Fibroblast of skin of left quadriceps (primary cell): Measurements from ENCODE around the gene CYP3A4.
"Not testable (repeated sequence)": the region's sequence is repeated elsewhere in the genome, so short reads cannot be mapped to it uniquely, and the experiment has no call there.

ENCODE experiments used
- DNase-seq, 2 experiments: peaks; one replicate each; pipeline ENCODE4 v3.0.0-alpha.2; 2013; ENCODE audit warnings: low read depth in 2 of 2

The CYP3A4 gene

DNA sequence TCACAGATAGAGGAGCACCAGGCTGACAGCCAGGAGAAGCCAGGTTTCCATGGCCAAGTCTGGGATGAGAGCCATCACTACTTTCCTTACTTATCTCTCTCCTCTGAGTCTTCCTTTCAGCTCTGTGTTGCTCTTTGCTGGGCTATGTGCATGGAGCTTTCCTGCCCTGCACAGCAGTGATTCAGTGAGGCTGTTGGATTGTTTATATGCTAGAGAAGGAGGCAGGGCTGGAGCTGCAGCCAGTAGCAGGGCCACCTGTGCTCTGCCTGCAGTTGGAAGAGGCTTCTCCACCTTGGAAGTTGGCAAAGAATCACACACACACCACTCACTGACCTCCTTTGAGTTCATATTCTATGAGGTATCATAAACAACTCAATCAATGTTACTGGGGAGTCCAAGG, at the start of gene CYP3A4:
Gene CYP3A4 (minus strand): TSS at position 178 of the 400 bp plus-strand sequence. CDS start 103 bp downstream, at position 75.
- DNase-seq = no peak

DNA sequence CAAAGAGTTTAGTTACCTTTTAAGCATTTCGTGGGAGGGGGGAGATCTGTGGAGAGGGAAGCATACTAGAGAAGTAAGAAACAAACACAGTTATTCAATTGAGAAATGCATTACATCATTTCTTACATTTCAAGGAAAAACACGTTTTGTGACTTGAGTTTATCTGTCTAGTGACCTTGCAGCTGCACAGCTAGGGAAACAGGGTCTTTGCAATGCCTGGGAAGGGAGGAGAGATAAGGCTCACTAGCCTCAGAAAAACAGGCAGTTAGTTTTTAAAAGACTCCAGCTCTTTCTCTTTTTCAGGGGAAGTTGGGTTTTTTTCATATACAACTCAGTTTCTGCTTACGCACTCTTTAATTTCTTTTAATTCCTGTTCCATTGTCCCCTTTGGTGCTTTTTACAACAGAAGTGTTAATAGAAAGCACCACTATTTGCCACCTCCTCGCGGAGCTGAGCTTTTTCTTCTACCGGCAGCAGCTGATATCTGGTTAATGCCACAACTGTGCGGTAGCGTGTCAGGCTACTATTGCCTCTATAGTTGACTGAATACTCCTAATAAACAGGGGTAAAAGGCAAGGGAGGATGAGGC, 49.4 kb upstream of the CYP3A4 start:
- no peak for DNase-seq

DNA sequence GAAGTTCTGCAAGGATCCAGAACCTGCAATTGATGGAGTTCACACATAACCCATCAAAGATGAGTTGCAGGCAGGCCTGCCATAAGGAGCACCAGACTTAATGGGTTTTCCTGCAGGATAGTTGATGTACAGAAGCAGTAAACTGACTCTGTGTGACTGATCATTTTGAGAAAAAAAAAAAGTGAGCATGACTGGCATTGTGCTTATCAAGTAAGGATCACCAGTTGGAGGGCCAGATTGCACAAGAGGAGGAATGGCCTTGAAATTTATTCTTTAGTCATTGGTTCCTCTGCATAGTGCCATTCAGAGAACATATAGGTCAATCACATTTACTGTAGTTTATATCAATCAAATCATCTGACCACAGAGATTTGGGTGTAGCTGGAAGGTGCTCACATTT, 47.6 kb upstream of the CYP3A4 start:
- DNase-seq = no peak

DNA sequence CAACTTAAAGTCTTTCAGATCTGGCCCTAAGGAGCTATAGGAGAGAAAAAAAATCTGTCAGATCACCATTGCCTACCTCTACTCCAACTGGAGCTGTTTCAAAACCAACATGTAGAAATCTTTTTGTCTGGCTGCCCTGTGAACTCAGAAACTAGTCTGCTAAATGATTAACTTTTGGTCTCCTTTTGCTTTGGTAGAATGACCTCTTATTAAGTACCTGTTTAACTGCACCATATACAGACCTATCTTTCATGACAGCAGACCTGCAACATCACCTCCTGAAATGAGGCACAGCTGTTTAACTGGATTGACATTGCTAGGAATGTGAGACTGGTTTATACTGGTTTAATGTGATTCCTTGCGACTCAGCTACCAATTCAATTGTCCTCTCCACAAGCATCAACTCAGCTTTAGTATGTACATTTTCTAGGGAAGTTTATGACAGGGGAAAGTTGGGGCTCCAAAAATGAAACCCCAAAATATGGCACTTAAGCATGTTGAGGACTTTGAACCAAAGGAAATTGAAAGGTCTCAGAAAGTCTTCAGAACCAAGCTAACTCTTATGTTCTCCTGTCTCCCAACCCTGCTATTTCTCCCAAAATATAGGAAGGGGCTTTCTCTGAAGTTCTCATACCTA, 45.7 kb upstream of the CYP3A4 start:
- DNase-seq = no peak

DNA sequence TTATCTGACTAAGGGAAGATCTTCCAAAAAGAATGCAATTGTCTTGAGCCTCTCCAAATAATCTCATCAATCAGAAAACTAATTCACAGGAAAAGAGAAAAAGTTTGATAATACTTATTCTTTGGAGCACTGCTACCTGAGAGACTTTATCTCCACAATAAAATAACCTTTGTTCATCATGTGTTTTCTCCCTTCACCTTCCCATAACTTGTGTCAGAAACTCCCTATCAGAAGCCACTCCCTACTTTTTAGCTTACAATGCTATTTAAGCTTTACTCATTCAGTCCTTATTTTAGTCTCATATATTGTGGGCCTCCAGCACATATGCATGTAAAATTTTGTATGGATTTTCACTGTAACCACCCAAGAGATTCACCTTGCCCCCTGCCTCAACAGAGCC, 44.8 kb upstream of the CYP3A4 start:
- DNase-seq = no peak

DNA sequence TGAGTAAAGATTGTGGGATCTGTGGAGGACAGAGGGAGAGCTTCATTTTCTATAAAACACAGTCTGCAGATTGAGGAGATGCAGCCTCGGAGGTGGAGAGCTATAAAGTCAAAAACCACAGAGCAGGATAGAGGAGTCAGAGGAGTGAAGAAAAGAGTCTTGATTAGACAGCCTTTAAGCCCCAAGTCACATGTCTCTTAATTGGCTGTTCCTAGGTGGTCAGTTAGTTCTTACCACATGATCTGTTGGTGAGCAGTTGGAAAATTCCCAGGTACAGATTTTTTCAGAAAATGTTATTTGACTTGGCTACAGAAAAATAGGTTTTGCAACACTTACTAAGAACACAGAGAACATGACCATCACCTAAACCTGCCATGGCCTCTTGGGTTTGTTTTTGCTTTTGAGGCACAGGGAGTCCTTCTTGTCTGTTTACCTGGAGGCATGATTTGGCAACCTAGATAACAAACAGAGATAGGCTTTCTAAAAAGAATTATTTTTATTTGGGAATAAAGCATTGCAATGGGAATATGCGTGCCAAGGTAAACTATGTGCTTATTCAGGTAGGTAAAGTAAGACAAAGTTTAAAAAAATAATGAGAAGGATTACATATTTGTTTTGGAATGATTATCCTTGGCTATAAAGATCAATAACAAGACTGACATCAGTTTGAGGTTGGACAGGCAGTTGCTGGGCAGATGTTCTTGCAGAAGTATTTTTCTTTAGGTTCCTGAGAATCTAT, 43.2 kb upstream of the CYP3A4 start:
- DNase-seq = no peak

DNA sequence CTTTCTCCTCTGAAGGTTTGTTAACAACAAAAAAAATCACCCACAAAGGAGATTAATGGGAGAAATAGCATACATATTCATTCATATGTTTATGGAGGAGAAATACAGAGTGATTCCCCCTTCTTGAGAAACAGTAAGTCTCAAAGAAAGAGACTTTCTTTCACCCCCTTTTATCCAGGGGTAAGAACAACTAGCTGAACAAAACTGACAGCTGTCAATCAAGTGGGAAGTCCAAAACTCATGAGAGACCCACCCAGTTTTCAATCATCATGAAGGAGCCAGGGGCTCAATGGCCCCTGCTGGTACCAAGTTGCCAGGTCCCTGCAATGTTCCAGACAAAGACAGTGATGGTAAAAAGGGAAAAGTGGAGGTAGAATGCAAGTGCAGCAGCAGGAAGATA, 41.9 kb upstream of the CYP3A4 start:
- DNase-seq = no peak

DNA sequence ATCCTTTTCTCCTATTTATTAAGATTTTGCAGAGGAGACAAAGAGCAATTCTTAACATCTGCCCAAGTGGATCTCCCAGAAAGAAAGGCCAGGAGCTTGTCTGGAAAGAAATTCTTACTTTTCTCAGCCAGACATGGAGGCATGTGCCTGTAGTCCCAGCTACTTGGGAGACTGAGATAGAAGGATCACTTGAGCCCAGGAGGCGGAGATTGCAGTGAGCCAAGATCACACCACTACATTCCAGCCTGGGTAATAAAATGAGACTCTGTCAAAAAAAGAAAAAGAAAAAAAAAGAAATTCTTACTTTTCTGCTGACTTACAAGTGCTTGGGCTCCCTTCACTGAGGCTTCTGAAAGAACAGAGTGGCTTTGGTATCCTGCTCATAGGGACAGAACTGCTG, 41.5 kb upstream of the CYP3A4 start:
- DNase-seq = no peak

DNA sequence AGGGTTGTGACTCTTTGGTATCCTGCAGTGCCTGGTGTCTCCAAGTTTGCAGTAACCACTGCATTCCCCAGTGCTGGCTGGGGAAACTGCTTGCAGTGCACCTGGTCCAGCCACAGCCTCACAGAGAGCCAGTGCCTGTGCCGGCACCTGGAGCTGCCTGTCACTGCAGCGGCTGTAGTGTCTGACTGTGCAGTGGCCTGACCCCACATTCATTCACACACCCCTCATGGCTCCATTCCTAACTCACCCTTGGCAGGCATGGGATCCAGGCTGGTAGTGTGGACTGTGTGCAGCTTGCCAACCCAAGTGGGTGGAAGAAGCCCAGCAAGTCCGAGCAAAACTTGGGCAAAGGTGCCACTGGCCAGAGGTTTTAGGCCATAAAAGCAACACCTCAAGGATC, 40.1 kb upstream of the CYP3A4 start:
- no peak for DNase-seq

DNA sequence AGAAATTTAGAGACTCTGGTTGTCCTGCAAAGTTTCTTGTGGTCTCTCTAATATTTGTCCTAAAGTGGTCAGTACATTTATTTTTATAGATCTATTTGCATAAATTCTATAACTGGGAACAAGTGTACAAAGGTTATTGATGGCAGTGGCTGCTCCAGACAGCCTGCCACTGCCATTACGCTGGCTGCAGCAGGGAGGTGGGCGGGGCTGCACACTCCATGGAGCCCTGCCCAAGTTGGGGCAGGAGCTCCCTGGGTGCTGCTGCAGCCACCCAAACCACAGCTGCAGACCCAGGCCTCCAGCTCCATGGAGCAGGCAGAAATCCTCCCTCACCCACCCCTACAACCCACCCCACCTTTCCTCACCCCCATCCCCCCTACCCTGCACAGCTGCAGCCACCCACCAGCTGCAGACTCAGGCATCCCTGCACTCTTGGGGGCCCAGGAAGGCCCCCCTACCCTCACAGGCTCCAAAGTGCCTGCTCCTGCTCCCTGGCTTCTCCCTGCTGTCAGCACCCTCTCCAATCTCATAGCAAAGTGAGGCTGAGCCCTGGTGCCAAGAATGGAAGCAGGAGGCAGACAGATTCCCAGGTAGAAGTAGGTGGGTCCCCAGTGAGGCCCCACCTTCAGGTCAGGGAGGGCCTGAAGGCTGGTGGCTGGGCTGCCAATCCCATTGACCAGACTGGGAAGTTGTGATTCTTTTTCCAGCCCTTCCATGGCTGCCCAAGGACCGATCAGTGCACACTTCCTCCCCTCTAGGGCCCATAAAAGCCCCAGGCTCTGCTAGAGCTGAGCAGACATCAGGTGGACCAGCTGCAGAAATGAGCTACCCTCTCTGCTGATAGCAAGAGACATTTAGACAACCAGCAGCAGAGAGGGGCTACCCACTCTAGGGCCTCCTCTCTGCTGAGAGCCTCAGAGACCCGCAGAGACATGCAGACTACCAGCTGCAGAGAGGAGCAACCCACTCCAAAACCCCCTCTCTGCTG, 39.0 kb upstream of the CYP3A4 start:
- DNase-seq = no peak

DNA sequence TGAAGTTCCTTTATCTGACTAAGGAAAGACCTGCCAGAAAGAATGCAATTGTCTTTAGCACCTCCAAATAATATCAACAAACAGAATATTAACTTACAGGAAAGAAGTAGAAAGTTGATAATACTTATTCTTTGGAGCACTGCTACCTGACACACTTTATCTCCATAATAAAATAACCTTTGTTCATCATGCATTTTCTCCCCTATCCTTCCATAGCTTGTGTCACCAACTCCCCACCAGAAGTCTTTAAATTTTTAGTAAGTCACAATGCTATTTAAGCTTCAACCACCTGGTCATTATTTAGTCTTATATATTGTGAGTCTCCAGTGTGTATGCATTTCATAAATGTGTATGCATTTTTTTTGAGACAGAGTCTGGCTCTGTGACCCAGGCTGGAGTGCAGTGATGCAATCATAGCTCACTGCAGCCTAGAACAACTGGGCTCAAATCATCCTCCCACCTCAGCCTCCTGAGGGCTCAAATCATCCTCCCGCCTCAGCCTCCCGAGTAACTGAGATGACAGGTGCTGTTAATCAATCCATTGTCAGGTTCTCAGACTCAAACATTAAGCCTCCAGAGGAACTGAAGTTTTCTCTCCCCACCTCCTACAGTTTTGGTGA, 36.5 kb upstream of the CYP3A4 start:
- no peak for DNase-seq

DNA sequence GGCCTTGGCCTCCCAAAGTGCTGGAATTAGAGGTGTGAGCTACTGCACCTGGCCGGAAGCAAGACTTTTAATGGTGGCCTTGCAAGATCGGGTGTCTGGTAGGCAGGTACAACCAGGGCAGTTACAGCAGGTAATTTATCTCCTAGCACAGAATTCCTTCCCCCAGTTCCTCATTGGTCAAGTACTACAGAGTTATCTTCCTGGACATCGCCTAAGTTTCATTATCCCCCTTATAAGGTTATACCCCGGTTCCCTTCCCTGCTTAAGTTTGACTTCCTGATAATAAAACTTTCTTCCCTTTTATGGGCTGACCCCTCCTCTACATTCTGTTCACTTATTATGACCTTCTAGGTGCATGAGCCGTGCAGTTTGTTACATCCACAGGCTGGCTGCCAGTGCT, 24.8 kb upstream of the CYP3A4 start:
- DNase-seq = no peak

DNA sequence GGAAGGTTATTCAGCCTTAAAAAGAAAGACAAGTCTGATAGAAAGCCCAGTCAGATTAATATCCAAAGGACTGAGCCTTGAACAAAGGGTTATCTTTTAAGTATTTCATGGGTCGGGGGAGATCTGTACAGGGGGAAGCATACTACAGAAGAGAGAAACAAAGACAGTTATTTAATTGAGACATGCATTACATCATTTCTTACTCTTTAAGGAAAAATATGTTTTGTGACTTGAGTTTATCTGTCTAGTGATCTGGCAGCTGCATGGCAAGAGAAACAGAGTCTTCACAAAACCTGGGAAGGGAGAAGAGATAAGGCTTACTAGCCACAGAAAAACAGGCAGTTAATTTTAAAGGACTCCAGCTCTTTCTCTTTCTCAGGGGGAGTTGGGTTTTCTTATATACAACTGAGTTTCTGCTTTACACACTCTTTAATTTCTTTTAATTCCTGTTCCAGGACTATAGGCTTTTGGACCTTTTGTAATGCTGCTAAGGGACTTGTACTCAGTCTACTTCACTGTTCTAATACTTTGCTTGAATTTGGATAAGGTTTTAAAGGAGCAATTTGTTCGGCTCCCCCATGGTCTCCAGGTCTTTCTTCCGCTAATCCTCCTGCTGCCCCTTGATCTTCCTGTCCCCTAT, 23.0 kb upstream of the CYP3A4 start:
- no peak for DNase-seq

DNA sequence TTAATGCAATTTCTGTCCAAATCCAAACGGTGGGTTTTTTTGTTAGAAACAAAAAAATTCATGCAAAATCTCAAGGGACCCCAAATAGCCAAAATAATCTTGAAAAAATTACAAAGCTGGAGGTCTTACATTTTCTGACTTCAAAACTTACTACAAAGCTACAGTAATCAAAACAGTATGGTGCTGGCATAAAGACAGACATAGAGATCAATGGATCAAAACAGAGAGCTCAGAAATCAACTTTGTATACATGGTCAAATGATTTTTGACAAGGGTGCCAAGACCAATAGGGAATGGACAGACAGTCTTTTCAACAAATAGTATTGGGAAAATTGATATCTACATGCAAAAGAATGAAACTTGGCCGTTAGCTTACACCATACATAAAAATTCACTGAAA, 21.7 kb upstream of the CYP3A4 start:
- DNase-seq = no peak

DNA sequence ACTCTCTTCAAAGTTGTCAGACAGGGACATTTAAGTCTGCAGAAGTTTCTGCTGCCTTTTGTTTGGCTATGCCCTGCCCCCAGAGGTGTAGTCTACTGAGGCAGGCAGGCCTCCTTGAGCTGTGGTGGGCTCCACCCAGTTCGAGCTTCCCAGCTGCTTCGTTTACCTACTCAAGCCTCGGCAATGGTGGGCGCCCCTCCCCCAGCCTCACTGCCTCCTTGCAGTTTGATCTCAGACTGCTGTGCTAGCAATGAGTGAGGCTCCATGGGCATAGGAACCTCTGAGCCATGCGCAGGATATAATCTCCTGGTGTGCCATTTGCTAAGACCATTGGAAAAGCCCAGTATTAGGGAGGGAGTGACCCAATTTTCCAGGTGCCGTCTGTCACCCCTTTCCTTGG, 19.1 kb upstream of the CYP3A4 start:
- not testable (repeated sequence) for DNase-seq

DNA sequence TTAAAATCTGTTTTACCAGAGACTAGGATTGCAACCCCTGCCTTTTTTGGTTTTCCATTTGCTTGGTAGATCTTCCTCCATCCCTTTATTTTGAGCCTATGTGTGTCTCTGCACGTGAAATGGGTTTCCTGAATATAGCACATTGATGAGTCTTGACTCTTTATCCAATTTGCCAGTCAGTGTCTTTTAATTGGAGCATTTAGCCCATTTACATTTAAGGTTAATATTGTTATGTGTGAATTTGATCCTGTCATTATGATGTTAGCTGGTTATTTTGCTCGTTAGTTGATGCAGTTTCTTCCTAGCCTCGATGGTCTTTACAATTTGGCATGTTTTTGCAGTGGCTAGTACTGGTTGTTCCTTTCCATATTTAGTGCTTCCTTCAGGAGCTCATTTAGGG, 17.4 kb upstream of the CYP3A4 start:
- DNase-seq = not testable (repeated sequence)

DNA sequence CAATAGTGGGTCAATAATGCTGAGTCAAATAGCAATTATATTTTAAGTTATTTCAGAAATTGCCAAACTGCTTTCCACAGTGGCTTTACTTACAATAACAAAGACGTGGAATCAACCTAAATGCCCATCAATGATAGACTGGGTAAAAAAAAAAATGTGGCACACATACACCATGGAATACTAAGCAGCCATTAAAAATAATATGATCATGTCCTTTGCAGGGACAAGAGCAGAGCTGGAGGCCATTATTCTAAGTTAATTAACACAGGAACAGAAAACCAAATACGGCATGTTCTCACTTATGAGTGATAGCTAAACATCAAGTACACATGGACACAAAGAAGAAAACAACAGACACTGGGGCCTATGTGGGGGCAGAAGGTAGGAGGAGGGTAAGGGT, 15.0 kb upstream of the CYP3A4 start:
- no peak for DNase-seq

DNA sequence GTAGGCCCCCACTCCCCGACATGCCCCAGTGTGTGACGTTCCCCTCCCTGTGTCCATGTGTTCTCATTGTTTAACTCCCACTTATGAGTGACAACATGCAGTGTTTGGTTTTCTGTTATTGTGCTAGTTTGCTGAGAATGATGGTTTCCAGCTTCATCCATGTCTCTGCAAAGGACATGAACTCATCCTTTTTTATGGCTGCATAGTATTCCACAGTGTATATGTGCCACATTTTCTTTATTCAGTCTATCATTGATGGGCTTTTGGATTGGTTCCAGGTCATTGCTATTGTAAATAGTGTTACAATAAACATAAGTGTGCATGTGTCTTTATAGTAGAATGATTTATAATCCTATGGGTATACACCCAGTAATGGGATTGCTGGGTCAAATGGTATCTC, 11.9 kb upstream of the CYP3A4 start:
- not testable (repeated sequence) for DNase-seq

DNA sequence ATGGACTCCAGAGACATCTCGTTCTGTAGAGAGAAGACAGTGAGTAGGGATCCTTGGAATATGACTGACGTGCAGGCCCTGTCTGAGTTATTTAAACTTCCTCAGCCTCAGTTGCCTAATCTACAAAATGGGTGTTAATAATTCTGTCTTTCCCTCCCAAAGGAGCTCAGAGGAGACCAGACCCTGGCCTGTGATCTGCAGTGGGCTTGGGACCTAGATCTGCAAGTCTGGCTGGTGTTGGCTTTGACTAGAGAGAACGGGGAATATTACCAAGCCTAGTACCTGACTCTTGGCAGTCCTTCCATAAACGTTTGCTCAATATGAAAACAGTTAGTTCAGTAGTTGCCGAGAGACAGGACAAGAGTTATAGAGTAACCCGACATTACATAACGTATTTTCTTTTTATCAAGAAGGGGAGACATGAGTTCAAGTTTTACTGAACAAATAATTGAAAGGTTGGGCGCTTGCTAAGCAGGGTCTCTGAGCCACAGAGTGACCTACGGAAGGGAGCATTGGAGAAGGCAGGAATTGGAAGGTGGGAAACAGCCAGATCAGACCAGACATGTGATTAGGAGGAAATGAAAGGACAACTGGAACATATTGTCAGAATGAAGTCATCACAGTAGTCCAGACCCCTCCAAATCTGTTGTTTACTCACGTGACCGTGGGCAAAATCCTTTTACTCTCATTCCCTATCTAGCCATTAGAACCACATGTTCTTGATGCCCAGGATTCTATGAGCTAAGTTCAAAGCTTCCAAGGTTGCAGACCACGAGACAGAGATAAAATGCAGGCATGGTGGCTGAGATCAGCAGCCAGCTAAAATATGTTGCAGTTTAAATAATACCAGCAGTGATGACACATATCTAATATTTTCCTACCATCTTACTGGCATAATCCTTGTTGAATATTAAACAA, 10.9 kb upstream of the CYP3A4 start:
- no peak for DNase-seq

DNA sequence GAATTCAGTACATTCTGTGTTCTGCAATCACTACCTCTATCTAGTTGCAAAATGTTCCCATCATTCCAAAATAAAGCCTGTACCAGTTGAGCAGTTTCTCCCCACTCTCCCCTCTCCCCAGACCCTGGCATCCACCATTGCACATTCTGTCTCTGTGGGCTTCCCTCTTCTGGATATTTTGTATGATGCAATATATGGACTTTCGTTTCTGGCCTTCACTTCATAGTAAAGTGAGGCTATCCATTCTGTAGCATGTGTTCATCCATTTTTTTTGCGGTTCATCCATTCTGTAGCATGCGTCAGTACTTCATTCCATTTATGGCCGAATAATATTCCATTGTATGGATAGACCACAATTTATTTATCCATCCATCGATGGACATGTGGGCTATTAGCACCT, 9.5 kb upstream of the CYP3A4 start:
- DNase-seq = no peak
